ENCODE results near the gene ZSCAN32.

Gene ZSCAN32

DNA sequence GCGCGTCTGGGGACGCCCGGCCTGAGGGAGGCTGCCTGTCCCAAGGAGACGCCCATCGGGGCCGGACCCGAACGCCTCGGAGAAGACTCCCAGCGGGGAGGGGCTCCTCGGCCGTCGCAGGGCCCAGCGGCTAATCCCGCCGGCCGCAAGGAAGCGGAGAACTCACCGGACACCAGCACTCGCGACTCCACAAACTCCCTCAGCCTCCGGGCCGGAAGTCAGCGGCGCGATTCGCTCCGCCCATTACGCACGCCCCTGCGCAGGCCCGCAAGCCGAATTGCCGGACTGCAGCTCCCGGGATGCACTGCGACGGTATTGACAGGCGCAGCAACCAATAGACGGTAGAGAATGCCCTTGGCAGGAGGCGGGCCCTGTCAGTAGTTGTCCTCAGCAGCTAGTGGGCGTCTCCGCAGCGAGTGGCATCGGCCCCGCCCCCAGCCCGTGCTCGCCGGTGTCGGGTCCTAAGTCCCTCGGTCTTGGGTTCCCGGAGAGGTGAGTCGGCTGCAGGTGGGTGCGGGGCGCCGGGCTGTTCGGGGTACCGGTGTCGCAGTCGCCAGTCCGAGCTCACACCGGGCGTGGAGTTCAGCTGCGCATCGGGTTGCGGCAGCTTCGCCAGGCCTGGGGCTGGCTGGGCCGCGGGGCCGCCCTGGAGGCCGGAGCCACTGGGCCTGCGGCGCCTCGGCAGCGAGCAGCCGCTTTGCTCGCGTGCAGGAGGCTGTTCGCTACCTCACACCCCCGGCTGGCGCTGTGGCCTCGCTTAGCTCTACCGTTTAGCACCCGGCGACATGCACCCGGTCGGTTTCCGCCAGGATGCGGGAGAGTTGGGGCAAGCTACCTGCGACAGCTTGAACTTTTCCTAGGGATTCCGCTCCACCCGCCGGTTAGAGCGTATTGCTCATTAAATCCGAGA lies at the start of gene ZSCAN32, which contains the start of gene ZNF174:
Gene ZSCAN32 (minus strand): TSS at position 226 of the 910 bp plus-strand sequence. CDS start 3,447 bp downstream, outside the sequence.
Gene ZNF174 (plus strand): TSS at position 437 of the 910 bp plus-strand sequence. CDS start 790 bp downstream, outside the sequence.
- DNase-seq = peak; percentile 95

DNA sequence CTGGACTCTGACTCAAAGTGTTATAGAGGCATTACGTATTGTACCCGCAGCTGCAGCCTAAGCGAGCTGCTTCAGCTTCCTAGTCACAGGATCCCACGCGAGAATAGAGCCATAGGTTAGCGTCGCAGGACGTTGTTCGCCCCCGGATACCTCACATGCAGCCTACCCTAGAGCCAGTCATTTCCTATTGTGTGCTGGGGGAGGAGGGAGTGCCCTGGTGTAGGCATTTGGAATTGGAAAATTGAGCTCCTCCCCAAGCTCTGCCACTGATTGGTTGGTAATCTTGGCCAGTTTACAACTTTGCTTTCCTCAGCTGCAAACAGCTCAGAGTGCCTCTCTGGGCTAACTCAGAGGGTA lies 43.2 kb upstream of the ZSCAN32 start:
- no peak for DNase-seq

DNA sequence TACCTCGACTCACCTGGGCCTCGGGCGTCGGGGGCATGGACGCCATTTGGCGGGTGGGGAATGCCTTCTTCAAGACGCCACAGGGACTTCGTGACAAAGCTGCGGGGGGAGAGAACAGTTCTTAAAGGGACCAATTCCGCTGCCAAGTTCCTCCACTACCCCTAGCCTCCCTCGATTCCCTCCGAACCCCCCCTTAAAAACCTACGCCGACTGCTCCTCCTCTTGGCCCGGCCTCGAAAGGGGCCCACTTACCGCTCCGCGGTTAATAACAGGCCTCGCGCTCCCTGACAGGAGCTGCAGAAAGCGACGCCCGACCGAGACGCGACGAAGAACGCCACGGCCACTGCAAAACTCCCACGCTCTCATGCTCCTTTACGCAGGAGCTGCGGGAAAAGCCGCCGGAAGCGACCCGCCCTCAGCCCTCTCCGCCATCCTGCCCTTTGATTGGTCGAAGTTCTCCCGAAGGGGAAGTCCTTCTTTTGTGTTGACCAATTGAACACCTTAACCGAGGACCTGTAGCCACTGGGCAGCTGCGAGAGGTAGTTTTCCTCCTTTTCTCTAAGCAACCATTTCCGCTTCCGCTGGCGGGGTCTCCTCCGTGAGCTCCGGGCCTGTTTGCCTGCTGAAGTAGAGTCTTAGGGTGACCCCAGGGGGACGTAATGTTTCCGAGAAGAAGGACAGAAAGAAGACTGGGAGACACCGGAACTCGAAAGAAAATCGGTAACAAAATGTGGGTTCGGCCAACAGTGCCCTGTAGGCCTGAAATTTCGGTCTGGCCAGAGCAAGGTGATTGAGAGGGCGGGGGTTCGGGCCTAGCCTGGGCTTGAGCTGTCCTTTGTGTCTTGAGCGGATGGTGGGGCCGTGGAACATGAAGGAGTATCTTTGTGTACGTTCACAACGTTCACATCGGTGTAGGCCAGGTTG lies 42.6 kb upstream of the ZSCAN32 start, which contains the start of the genes NAA60 and ZNF597:
Gene NAA60 (plus strand): TSS at position 573 of the 924 bp plus-strand sequence. CDS start 32,548 bp downstream, outside the sequence.
Gene ZNF597 (minus strand): TSS at position 397 of the 924 bp plus-strand sequence. CDS start 351 bp downstream, at position 46.
- DNase-seq = peak; percentile 79

DNA sequence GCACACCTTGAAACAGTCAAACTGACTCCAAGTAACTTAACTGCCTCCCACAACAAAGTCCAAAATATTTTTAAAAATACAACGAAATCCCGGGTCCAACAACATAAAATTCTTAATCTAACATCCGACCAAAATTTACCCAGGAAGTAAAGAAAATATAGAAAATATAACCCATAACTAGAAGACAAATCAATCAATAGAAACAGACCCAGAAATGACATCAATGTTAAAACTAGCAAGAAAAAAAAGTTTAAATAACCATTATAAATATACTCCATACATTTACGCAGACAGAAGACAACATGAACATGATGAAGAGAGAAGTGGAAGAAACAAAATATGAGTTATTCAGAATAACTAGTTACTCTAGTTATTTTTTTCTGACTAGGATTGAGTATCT lies 38.8 kb upstream of the ZSCAN32 start:
- DNase-seq = no peak

DNA sequence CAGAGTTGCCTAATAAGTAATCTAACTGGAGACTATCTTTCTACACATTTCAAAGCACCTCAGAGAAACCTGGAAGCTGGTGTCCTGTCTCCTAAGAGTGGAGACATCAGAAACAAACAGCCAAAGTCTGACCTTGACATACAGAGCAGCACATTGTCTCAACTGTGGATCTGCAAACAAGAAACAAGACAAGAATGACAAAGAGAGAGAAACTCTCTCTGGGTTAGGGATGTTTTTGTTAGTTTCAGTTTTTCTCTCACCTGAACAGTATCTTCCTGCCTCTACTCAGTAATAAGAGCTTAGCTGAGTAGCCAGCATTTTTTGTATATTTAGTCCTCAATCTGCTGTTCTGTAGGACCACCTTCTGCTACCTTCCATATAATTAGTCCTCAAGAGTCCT lies 33.6 kb upstream of the ZSCAN32 start:
- no peak for DNase-seq

DNA sequence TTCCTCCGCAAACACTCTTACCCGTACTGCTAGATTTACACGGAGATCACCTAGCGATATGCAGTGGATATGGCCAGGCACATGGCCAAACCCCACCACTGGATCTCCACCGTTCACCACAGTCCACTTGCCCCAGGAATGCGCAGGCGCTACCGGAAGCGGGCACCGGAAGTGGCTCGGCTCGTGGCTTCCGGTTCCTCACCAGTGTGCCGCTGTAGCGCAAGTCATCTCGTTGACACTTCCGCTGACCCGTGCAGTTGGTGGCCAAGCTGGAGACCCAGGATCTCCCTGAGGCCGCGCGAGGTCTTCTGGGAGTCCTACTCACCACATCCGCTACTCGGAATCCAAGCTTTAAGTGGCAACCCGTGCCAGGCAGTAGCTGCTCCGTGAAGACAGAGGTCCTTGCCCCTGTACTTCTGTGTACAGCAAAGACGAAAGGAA lies 31.0 kb upstream of the ZSCAN32 start:
- DNase-seq = no peak

DNA sequence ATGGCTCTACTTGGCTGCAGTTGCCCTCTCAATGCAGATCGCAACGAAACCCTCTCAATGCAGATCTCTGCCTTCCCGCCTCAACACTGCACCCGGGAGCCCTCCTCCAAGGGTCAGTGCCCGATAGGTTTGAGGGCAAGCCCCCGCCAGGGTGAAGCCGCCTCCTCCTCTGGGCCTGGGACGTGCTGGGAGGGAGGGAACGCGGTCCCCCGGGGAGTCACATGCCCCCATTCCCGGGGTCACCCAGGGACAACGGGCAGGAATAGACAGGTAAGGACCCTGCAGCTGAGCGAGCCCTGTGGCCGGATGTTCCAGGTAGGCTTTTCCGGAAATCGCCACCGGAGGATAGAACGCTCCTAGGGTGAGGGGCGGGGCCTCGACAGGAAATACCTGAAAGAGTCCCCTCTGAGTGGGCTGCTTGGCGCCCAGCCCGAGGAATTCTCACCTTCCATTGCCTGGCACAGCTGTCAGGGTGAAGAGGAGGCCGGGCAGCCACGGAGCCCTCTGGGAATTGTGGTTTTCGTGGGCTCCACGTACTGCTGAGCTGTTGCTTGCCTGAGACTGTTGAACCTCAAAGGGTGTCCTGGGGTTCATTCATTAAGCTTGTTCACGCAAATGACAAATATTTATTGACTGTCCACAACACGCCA lies 13.1 kb upstream of the ZSCAN32 start:
- DNase-seq = no peak

DNA sequence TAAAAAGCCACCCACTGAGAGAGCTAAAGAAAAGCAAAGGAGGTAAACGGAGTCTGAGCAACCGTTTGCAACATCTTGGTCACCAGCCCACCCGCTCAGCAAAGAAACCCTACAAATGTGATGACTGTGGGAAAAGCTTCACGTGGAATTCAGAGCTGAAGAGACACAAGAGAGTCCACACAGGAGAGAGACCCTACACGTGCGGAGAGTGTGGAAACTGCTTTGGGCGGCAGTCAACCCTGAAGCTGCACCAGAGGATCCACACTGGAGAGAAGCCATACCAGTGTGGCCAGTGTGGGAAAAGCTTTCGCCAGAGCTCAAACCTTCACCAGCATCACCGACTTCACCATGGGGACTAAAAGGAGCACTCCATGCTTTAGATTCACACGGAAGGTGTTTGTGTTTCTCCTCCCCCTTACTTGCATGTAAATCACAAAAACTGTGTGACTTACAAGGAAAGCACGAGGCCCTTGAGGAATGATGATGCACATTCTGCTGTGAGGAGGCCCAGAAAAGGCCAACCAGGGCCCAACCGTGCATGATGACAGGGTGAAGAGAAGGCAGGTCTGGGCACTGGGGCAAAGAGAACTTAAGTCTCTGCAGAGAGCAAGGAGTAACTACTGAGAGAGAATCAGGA lies 7.9 kb upstream of the ZSCAN32 start:
- no peak for DNase-seq

DNA sequence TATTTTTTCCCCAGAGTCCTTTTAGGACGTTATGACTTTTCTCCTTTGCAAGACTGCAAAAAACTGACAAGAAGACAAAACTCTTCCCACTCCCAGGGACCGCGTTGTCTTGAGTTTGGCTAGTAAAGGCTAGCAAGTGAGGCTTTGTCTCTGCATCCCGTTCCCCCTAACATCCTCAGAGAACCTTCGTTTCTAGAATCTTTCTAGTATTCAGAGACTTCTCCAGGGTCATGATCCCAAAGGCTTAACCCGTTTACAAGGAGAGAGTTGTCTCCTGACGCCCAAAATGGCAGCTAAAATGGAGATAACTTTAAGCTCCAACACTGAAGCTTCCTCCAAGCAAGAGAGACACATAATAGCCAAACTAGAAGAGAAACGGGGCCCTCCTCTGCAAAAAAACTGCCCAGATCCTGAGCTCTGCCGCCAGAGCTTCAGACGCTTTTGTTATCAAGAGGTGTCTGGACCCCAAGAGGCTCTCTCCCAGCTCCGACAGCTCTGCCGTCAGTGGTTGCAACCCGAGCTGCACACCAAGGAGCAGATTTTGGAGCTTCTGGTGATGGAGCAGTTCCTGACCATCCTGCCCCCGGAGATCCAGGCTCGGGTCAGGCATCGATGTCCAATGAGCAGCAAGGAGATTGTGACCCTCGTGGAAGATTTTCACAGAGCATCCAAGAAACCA lies 1.1 kb upstream of the ZSCAN32 start:
- no peak for DNase-seq

DNA sequence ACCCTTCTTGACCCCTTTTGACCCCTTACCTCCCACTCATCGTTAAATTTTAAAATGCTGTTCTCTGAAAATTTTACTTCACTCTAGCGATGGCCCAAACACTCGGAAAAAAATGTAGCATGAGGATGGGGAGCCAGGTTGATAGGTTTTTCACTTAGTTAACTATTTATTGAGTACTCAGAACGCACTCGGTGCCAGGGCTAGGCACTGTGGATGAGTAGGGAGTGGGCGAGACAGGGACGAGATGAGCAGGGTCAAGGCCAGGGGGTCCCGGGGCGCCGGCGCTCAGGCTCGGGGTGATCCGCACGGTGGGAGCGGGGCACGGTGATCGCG lies 392 bp downstream of the ZSCAN32 start:
- DNase-seq = no peak

DNA sequence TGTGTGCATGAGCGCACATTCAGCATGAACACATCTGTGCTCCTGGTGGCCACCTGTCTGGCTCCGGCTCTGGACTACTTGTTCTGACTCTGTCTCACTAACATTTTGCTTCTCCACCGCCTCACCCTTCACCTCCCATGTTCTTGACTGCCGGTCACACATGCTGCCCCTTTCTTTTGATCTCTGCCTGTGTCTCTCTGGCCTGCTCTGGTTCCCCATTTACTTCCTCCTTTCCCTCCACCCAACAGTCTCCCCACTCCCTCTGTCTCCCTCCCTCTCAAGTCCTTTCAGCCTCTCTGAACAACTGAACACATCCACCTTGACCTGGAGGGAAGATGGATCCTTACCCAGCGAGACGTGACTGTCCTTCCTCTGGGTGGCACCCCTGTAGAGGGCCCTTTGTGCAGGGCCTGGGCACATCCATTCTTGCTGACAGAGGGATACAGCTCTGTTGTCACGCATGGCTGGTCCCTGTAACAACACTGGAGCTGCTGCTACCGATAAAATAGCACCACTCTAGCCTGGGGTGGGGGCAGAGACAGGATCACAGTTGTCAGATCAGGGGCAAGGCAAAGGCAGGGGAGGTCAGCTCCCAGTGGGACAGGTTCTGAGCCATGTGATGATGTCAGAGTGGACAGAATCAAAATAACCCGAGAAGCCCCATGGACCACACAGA lies 11.0 kb downstream of the ZSCAN32 start:
- no peak for DNase-seq

DNA sequence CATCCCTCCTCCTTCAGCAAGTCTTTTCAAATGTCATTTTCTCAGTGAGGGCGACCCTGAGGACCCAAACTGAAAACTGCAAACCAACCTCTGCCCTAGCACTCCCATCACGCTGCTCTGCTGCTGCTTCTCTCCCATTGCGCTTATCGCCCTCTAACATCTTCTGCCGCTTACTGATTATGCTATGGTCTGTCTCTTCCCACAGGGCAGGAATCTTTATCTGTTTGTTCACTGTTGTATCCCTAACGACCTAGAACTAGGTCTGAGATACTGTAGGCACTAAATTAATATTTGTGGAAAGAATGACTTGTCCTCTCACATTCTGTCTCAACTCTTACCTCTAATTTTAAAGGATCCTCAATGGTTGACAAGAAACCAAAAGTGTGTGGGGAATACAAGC lies 12.5 kb downstream of the ZSCAN32 start:
- DNase-seq = no peak

DNA sequence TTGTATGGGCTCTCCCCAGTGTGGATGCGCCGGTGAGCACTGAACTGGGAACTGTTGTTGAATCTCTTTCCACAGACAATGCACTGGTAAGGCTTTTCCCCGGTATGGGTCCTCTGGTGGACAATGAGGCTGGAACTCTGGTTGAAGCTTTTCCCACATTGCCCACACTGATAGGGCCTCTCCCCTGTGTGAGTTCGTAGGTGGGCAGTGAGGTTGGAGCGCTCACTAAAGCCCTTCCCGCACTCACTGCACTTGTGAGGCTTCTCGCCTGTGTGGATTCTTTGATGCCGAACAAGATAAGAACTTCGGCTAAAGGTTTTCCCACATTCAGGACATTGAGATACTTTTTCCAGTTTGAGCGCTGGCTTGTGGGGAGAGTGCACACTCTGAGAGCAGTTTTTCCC lies 17.8 kb downstream of the ZSCAN32 start:
- DNase-seq = no peak

DNA sequence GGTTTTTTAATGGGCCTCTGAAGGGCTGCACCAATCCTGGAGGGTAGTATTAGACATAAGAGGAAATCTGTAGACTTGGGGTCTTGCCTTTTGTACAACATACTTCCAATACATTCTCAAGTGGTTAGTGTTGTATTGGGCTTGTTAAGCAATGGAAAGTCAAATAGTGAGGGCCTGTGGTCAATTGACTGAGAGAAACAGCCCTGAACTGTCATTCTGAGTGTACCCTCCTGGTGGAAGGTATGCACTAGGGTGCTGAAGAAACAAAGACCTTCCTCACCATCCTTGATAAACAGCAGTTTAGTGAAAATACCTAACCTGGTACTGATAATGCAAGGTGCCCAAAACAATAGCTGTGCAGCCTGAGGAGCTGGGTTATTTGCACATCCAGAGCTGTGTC lies 22.9 kb downstream of the ZSCAN32 start:
- DNase-seq = no peak

DNA sequence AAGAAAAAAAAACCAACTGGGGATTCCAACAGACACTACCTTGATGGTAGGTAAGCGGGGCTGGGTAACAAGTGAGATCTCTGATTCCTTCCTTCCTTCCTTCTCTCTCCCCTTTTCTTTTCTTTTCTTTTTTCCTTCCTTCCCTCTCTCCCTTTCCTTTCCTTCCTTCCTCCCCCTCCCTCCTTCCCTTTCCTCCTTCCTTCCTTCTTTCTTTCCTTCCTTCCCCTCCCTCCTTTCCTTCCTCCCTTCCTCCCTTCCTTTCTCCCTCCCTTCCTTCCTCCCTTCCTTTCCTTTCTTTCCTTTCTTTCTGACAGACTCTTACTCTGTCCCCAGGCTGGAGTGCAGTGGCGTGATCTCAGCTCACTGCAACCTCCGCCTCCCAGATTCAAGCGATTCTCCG lies 25.1 kb downstream of the ZSCAN32 start:
- DNase-seq = no peak

DNA sequence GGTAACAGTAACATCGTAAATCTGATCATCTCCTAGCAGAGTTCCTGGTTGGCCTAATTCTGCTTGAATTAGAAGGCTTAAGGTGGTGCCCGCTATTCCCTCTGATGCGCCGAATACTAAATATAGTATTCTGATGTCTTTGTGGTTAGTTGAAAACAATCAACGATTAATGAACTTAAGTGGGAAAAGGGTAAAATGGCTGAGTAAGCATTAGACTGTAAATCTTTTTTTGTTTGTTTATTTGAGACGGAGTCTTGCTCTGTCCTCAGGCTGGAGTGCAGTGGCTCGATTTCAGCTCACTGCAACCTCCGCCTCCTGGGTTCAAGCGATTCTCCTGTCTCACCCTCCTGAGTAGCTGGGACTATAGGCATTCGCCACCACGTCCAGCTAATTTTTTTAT lies 31.7 kb downstream of the ZSCAN32 start:
- no peak for DNase-seq

DNA sequence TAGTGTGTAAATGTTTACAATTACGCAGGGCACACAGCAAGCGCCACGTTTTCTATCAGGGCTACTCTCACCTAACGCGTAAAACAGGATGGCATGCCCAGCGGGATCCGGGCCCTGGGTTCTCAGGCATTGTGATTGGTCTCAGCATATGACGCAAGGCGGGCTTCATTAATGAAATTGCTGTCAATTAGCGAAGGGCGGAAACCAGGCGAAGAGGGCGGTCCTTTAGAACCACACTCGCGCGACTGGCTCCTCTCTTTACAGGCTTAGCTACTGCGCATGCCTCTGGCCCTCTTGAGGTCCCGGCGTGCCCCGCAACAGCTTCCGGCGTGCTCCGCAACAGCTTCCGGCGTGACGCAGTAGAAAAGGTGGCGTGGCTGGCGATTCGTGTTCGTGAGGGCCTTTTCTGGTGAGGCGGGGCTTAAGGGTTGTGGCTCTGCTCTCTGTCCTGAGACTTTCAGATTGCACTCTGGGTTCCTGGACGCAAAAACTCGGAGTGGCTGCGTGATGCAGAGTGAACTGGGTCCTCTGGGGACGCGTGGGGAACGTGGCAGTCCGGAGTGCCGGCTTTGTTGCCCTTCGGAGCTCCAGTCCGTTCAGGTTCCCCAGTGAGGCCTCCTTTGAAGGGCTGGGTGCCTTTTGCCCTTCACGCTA lies 35.9 kb downstream of the ZSCAN32 start:
- peak; percentile 89 for DNase-seq

DNA sequence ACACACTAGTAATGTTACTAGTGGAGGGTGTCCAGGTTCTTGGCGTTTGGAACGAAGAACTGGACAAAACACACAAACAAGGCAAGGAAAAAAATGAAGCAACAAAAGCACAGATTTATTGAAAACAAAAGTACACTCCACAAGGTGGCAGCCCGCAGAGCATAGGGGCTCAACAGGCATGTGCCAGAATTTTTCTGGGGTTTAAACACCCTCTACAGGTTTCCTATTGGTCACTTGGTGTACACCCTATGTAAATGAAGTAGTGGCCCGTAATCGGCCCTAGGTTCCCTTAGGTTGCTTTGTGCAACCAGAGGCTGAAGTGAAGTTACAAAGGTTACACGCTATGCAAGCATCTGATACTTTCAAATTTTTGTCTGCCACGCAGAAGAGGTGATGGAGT lies 37.0 kb downstream of the ZSCAN32 start:
- DNase-seq = no peak

DNA sequence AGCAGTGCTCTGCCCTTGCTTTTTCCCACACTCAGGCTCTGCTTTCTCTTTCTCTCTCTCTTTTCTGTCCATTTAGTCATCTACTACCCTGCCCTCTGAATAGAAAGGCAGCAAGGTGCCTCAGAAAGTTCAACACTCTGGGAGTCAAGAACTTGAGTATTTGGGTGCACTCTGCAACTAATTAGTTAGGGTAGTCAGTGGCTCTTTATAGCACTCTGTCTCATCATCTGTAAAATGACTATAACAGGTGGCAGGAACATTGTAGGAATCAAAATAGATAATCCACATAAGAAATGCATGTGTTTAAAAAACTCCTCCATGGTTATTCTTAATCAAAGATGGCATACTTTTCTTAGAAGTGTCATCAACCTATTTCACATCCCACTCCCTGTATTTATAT lies 37.9 kb downstream of the ZSCAN32 start:
- DNase-seq = no peak

DNA sequence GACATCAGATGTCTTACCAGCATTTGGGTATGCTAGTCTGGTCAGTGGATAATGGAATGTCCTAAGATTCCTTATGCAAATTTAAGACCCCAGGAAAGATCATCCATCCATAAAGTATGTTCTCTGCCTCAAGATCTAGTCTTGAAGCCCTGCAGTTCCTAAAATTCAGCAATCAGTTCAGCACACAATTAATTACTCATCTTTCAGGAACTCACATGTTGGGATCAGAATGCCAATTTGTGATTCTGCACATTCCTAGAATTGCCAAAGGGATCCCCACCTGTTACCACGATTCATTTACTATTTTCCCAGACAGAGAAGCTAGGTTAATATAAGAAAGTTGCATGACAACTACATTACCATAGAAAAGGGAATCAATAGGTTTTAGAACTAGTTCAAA lies 41.9 kb downstream of the ZSCAN32 start:
- no peak for DNase-seq

DNA sequence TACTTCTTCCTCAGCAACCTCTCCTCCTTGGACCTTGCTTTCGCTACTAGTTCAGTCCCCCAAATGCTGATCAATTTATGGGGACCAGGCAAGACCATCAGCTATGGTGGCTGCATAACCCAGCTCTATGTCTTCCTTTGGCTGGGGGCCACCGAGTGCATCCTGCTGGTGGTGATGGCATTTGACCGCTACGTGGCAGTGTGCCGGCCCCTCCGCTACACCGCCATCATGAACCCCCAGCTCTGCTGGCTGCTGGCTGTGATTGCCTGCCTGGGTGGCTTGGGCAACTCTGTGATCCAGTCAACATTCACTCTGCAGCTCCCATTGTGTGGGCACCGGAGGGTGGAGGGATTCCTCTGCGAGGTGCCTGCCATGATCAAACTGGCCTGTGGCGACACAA lies 44.7 kb downstream of the ZSCAN32 start:
- no peak for DNase-seq

All from NCI-H1694 (cell line).